ENCODE results near the gene LRMDA. TPM values are rescaled to one million over a fixed set of nuclear protein-coding genes. Genes with fewer than 3 reads are reported as not detected.

LRMDA gene
- total RNA-seq, 1 experiment from 2014 or later, result not detected

- no peaks in the 10 kb centered on the region for H3K4me1 ChIP-seq (ENCODE audit: insufficient read depth, low read length, poor library complexity, severe bottlenecking)
- H3K36me3 ChIP-seq (ENCODE audit: insufficient read depth, low read length, poor library complexity, severe bottlenecking), result no peaks in the 10 kb centered on the region
- TF ChIP-seq EZH2 (IDR thresholded peaks at IDR 0.05; ENCODE audit: borderline replicate concordance, low read depth, low read length, poor library complexity, severe bottlenecking), result no peak
- TF ChIP-seq CTCF (conservative IDR thresholded peaks at IDR 0.05; ENCODE audit: low read depth, low read length), result no peak
- POLR2A ChIA-PET (ENCODE audit: low non-redundant PET), result no interaction called here
- H3K27ac ChIP-seq (ENCODE audit: low read depth, low read length, poor library complexity, severe bottlenecking), result no peak overlapping the region
- no peaks in the 10 kb centered on the region for H3K9me3 ChIP-seq (ENCODE audit: low read depth, low read length, poor library complexity, severe bottlenecking)
- DNase-seq (ENCODE audit: low spot score), result no peak
- intact Hi-C loops (cut with micrococcal nuclease; ENCODE audit: unreplicated experiment), result no loop called here
- no peaks in the 10 kb centered on the region for H3K27me3 ChIP-seq (replicated peaks; ENCODE audit: insufficient read depth, low read depth, low read length, poor library complexity)
- H3K4me3 ChIP-seq (ENCODE audit: low read depth, low read length, poor library complexity, severe bottlenecking), result no peak overlapping the region
- BruUV-seq (replicated peaks), result no TSS peak
- CTCF ChIA-PET, result no interaction called here
These were observed 685.1 kb downstream of the LRMDA start for GRCh38 chr10:76116523-76116922.

GRCh38 chr10:76117949-76118348, 686.5 kb downstream of the LRMDA start:
- no peaks in the 10 kb centered on the region for H3K4me1 ChIP-seq (ENCODE audit: insufficient read depth, low read length, poor library complexity, severe bottlenecking)
- H3K9me3 ChIP-seq (ENCODE audit: low read depth, low read length, poor library complexity, severe bottlenecking), result no peaks in the 10 kb centered on the region
- H3K4me3 ChIP-seq (ENCODE audit: low read depth, low read length, poor library complexity, severe bottlenecking), result no peak overlapping the region
- no peaks in the 10 kb centered on the region for H3K36me3 ChIP-seq (ENCODE audit: insufficient read depth, low read length, poor library complexity, severe bottlenecking)
- CTCF ChIA-PET, result no interaction called here
- no peak for DNase-seq (ENCODE audit: low spot score)
- POLR2A ChIA-PET (ENCODE audit: low non-redundant PET), result no interaction called here
- BruUV-seq (replicated peaks), result no TSS peak
- no peaks in the 10 kb centered on the region for H3K27me3 ChIP-seq (replicated peaks; ENCODE audit: insufficient read depth, low read depth, low read length, poor library complexity)
- TF ChIP-seq EZH2 (IDR thresholded peaks at IDR 0.05; ENCODE audit: borderline replicate concordance, low read depth, low read length, poor library complexity, severe bottlenecking) (no peak), CTCF (conservative IDR thresholded peaks at IDR 0.05; ENCODE audit: low read depth, low read length) (no peak)
- H3K27ac ChIP-seq (ENCODE audit: low read depth, low read length, poor library complexity, severe bottlenecking), result no peak overlapping the region
- intact Hi-C loops (cut with micrococcal nuclease; ENCODE audit: unreplicated experiment), result no loop called here

- no peak for DNase-seq (ENCODE audit: low spot score)
- no peak overlapping the region for H3K27ac ChIP-seq (ENCODE audit: low read depth, low read length, poor library complexity, severe bottlenecking)
- no peaks in the 10 kb centered on the region for H3K9me3 ChIP-seq (ENCODE audit: low read depth, low read length, poor library complexity, severe bottlenecking)
- no peak overlapping the region for H3K4me3 ChIP-seq (ENCODE audit: low read depth, low read length, poor library complexity, severe bottlenecking)
- POLR2A ChIA-PET (ENCODE audit: low non-redundant PET), result no interaction called here
- H3K27me3 ChIP-seq (replicated peaks; ENCODE audit: insufficient read depth, low read depth, low read length, poor library complexity), result no peaks in the 10 kb centered on the region
- intact Hi-C loops (cut with micrococcal nuclease; ENCODE audit: unreplicated experiment), result no loop called here
- H3K36me3 ChIP-seq (ENCODE audit: insufficient read depth, low read length, poor library complexity, severe bottlenecking), result no peaks in the 10 kb centered on the region
- CTCF ChIA-PET, result no interaction called here
- TF ChIP-seq CTCF (conservative IDR thresholded peaks at IDR 0.05; ENCODE audit: low read depth, low read length), result no peak
- no peak for TF ChIP-seq EZH2 (IDR thresholded peaks at IDR 0.05; ENCODE audit: borderline replicate concordance, low read depth, low read length, poor library complexity, severe bottlenecking)
- no TSS peak for BruUV-seq (replicated peaks)
- H3K4me1 ChIP-seq (ENCODE audit: insufficient read depth, low read length, poor library complexity, severe bottlenecking), result no peaks in the 10 kb centered on the region
These were observed 687.6 kb downstream of the LRMDA start for GRCh38 chr10:76119036-76119435.
